Measurements from ENCODE around the gene DLEC1. TPM values are rescaled to one million over a fixed set of nuclear protein-coding genes. Genes with fewer than 3 reads are reported as not detected.

DLEC1 gene
- total RNA-seq, 4 donors from 2014 or later: 1.5 to 2.8 (median 1.9) TPM; not detected in 1

DNA sequence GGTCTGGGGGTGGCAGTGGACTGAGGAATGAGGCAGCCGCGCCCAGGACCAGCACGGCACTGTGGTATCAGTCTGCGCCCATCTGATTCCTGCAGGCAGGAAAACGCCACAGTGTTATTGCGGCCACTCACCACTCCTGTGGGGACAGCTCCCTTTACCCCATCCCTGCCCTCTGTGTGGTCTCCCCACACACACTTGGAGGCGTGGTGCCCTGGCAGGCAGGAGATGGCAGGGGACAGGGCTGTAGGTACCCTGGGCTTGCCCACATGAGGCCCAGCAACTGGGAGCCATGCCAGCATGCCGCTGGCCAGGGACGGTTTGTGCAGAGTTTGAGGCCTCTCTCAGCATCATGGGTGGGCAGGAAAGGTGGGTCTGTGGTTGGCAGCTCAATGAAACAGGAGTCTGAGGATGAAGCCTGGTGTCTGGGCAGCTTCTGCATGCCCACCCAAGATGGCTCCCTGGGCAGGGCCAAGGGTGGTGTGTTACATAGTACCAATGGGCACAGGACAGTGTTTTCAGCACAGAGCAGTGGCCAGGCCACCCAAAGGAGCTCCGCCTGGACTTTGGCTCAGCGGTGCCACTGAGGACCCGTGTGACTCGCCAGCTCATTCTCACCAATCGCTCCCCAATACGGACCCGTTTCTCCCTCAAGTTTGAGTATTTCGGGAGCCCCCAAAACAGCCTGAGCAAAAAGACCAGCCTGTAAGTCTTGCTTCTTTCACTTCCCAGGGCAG, 70.7 kb downstream of the DLEC1 start:
- no peak for DNase-seq
- intact Hi-C loops (cut with DNase I; ENCODE audit: low total_unique reads): no loop called here

DNA sequence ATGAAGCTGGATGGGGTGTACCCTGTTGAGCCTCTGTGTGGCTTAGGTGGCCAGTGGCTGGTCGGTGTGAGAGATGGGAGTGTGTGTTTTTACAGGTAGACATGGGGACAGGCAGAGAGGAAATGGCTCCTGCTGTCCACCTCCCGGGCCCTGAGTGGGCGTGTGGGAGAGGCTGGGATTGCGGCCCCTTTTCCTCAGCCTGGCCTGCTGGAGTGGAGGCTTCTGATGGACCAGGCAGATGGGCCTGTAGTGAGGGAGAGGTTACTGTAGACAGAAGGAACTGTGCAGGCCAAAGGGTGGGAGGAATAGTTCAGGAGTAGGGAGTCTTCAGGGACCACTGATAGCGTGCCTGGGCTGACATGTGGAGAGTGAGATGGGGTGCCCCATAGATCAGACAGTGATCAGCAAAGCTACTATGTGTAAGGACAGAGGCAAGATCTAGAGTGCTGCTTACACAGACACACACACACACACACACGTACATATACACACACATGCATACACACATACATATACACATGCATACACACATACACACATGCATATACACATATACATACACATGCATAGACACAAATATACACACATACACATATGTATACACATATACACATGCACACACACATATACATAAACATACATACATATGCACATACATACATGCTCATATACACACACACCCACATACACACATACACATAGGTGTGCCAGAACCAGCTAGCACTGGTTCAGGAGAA, 71.5 kb downstream of the DLEC1 start:
- Histone ChIP-seq H3K36me3 (no peaks in the 10 kb centered on the region), H3K9me3 (no peaks in the 10 kb centered on the region), H3K27me3 (no peaks in the 10 kb centered on the region), H3K27ac (no peak overlapping the region), H3K4me1 (no peaks in the 10 kb centered on the region), H3K4me3 (no peak overlapping the region)
- intact Hi-C loops (cut with DNase I; ENCODE audit: low total_unique reads): no loop called here
- DNase-seq: no peak
- TF ChIP-seq, protein P1, sequence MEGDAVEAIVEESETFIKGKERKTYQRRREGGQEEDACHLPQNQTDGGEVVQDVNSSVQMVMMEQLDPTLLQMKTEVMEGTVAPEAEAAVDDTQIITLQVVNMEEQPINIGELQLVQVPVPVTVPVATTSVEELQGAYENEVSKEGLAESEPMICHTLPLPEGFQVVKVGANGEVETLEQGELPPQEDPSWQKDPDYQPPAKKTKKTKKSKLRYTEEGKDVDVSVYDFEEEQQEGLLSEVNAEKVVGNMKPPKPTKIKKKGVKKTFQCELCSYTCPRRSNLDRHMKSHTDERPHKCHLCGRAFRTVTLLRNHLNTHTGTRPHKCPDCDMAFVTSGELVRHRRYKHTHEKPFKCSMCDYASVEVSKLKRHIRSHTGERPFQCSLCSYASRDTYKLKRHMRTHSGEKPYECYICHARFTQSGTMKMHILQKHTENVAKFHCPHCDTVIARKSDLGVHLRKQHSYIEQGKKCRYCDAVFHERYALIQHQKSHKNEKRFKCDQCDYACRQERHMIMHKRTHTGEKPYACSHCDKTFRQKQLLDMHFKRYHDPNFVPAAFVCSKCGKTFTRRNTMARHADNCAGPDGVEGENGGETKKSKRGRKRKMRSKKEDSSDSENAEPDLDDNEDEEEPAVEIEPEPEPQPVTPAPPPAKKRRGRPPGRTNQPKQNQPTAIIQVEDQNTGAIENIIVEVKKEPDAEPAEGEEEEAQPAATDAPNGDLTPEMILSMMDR (IDR thresholded peaks at IDR 0.05): no peak
- no peak for TF ChIP-seq POLR2A (IDR thresholded peaks at IDR 0.05)

More for the DNA sequence above, 70.7 kb downstream of the DLEC1 start:
- no peaks in the 10 kb centered on the region for H3K27me3 ChIP-seq
- no peaks in the 10 kb centered on the region for H3K9me3 ChIP-seq
- H3K4me3 ChIP-seq: no peak overlapping the region
- H3K4me1 ChIP-seq: no peaks in the 10 kb centered on the region
- H3K27ac ChIP-seq: no peak overlapping the region
- TF ChIP-seq, protein P1 (IDR thresholded peaks at IDR 0.05): no peak
- TF ChIP-seq POLR2A (IDR thresholded peaks at IDR 0.05): no peak
- no peaks in the 10 kb centered on the region for H3K36me3 ChIP-seq

DNA sequence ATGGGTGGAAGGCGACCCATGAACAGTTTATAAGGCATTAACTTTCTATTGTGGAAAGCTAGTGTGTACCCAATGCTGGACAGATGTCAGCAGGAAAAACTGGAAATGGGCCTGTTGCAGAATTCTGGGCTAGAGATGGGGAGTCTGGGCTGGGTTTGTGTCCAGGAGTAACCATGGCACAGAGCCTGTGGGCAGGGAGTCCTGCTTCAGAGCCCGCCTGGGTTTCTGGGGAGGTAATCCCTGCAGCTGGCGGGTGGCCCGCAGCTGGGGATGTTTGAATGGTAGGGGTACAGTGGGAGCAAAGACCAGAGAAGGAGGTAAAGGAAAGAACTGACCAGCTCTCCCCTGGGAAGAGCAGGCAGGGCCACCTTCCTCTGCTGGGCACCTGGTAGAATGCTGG, 72.2 kb downstream of the DLEC1 start:
- no peak for DNase-seq
- Histone ChIP-seq H3K4me1 (no peaks in the 10 kb centered on the region), H3K27me3 (no peaks in the 10 kb centered on the region), H3K36me3 (no peaks in the 10 kb centered on the region), H3K27ac (no peak overlapping the region), H3K4me3 (no peak overlapping the region), H3K9me3 (no peaks in the 10 kb centered on the region)
- intact Hi-C loops (cut with DNase I; ENCODE audit: low total_unique reads): no loop called here
- TF ChIP-seq, protein P1 (IDR thresholded peaks at IDR 0.05): no peak
- TF ChIP-seq POLR2A (IDR thresholded peaks at IDR 0.05): no peak

DNA sequence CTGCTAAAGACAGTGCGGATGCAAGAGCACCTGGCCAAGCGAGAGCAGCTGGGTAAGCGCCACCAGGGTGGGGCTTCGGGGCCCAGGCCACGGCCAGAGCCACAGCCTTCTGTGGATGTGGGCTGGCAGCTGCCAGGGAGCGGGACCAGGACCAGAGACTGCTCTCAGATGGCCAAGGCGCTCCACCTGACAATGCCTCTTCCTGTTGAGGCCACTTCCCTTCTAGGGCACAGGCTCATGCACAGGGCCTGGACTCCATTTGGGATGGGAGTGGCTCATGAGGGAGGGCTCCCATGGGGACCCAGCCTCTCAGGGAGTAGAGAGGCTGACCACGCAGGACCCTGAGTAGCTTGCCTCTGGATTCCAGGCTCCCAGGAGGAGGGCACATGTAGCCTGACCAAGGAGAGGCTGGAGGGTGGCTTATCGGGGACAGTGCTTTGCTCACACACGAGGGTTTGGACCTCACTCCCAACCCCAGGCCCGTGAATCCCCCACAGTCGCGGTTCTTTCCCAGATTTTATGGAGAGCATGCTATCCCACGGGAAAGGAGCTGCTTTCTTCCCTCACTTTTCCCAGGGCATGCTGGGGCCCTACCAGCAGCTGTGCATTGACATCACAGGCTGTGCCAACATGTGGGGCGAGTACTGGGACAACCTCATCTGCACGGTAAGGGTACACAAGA, 72.8 kb downstream of the DLEC1 start:
- Histone ChIP-seq H3K4me1 (no peaks in the 10 kb centered on the region), H3K9me3 (no peaks in the 10 kb centered on the region), H3K36me3 (no peaks in the 10 kb centered on the region), H3K4me3 (no peak overlapping the region), H3K27me3 (no peaks in the 10 kb centered on the region), H3K27ac (no peak overlapping the region)
- DNase-seq: no peak
- TF ChIP-seq, protein P1 (IDR thresholded peaks at IDR 0.05): no peak
- intact Hi-C loops (cut with DNase I; ENCODE audit: low total_unique reads): no loop called here

DNA sequence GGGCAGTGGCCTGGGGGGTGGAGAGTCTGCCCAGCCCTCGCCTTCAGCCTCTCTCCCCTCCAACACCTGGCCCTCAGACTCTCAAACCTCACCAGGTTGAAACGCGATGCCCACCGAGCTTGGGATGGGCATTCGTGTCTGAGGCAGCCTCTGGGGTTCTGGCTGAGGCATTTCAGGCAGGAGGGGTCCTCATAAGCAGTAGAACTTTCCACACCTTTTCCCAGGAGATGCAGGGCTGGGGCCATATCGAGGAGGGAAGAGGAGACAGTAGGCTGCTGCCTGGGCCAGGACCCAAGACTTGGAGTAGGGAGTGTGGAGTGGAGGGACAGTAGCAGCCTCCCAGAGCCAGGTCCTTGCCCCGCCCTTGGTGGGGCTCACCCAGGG, 73.4 kb downstream of the DLEC1 start:
- Histone ChIP-seq H3K4me3 (no peak overlapping the region), H3K9me3 (no peaks in the 10 kb centered on the region), H3K4me1 (no peaks in the 10 kb centered on the region), H3K27ac (no peak overlapping the region), H3K27me3 (no peaks in the 10 kb centered on the region), H3K36me3 (no peaks in the 10 kb centered on the region)
- TF ChIP-seq POLR2A (IDR thresholded peaks at IDR 0.05): no peak
- TF ChIP-seq, protein P1 (IDR thresholded peaks at IDR 0.05): no peak
- intact Hi-C loops (cut with DNase I; ENCODE audit: low total_unique reads): no loop called here
- no peak for DNase-seq
